H9 (cell line): ENCODE results near the gene GPX2. TPM values are rescaled to one million over a fixed set of nuclear protein-coding genes. Genes with fewer than 3 reads are reported as not detected.

ENCODE experiments used
- DNase-seq: peaks from one replicate; pipeline ENCODE4 v3.0.0-alpha.2; 2017
- H2AFZ ChIP-seq: one replicate; pipeline ENCODE4 v1.6.1; 2013; ENCODE audit warnings: mild to moderate bottlenecking, low read length, control low read depth, moderate library complexity
- H2AK5ac ChIP-seq: 2 replicates; pipeline ENCODE4 v1.6.1; 2013; ENCODE audit warnings: low read length, control low read depth, mixed read lengths; ENCODE audit not compliant: insufficient read length
- H2BK120ac ChIP-seq: one replicate; pipeline ENCODE4 v1.6.1; 2013; ENCODE audit warnings: low read depth, mild to moderate bottlenecking, low read length, control low read depth, inconsistent platforms; ENCODE audit not compliant: poor library complexity, severe bottlenecking
- H2BK12ac ChIP-seq: 2 replicates; pipeline ENCODE4 v1.6.1; 2013; ENCODE audit warnings: low read length, control low read depth, mixed read lengths, low read depth; ENCODE audit not compliant: insufficient read length
- H2BK15ac ChIP-seq: 2 replicates; pipeline ENCODE4 v1.6.1; 2013; ENCODE audit warnings: low read depth, low read length, control low read depth
- H2BK20ac ChIP-seq: one replicate; pipeline ENCODE4 v1.6.1; 2013; ENCODE audit warnings: low read depth, mild to moderate bottlenecking, low read length, control low read depth, inconsistent platforms; ENCODE audit not compliant: poor library complexity, severe bottlenecking
- H2BK5ac ChIP-seq: 2 replicates; pipeline ENCODE4 v1.6.1; 2013; ENCODE audit warnings: low read length, control low read depth, mixed read lengths; ENCODE audit not compliant: insufficient read length
- H3K14ac ChIP-seq: 2 replicates; pipeline ENCODE4 v1.6.1; 2013; ENCODE audit warnings: low read length, control low read depth; ENCODE audit not compliant: insufficient read depth
- H3K18ac ChIP-seq: 2 replicates; pipeline ENCODE4 v1.6.1; 2013; ENCODE audit warnings: low read depth, mild to moderate bottlenecking, mixed read lengths, low read length, control low read depth; ENCODE audit not compliant: insufficient read length
- H3K23ac ChIP-seq: 2 replicates; pipeline ENCODE4 v1.6.1; 2013; ENCODE audit warnings: low read length, control low read depth, mixed read lengths, low read depth; ENCODE audit not compliant: insufficient read length
- H3K23me2 ChIP-seq: 2 replicates; pipeline ENCODE4 v1.6.1; 2013; ENCODE audit warnings: low read depth, mild to moderate bottlenecking, mixed read lengths, low read length, control low read depth; ENCODE audit not compliant: insufficient read length, poor library complexity, severe bottlenecking
- H3K27ac ChIP-seq: 2 replicates; pipeline ENCODE4 v1.5.1; 2013; ENCODE audit warnings: low read length, control low read depth, mixed read lengths, low read depth; ENCODE audit not compliant: insufficient read length
- H3K27me3 ChIP-seq: 2 replicates; pipeline ENCODE4 v1.6.1; 2013; ENCODE audit warnings: low read length, control low read depth, inconsistent platforms; ENCODE audit not compliant: insufficient read depth
- H3K4ac ChIP-seq: 2 replicates; pipeline ENCODE4 v1.6.1; 2013; ENCODE audit warnings: low read depth, mild to moderate bottlenecking, control low read depth, inconsistent platforms, low read length, moderate library complexity
- H3K4me1 ChIP-seq: 2 replicates; pipeline ENCODE4 v1.6.1; 2013; ENCODE audit warnings: low read length, control low read depth, inconsistent platforms; ENCODE audit not compliant: insufficient read depth
- H3K4me2 ChIP-seq: 2 replicates; pipeline ENCODE4 v1.6.1; 2013; ENCODE audit warnings: low read length, control low read depth, mixed read lengths; ENCODE audit not compliant: insufficient read length, insufficient read depth
- H3K56ac ChIP-seq: 2 replicates; pipeline ENCODE4 v1.6.1; 2013; ENCODE audit warnings: low read depth, mild to moderate bottlenecking, mixed read lengths, low read length, control low read depth; ENCODE audit not compliant: insufficient read length
- H3K79me1 ChIP-seq: 2 replicates; pipeline ENCODE4 v1.6.1; 2013; ENCODE audit warnings: low read depth, mild to moderate bottlenecking, moderate library complexity, low read length, control low read depth, inconsistent platforms; ENCODE audit not compliant: insufficient read depth, poor library complexity, severe bottlenecking
- H3K79me2 ChIP-seq: 2 replicates; pipeline ENCODE4 v1.6.1; 2013; ENCODE audit warnings: low read length, control low read depth, inconsistent platforms; ENCODE audit not compliant: insufficient read depth
- H3K9ac ChIP-seq: 2 replicates; pipeline ENCODE4 v1.6.1; 2013; ENCODE audit warnings: low read length, control low read depth, mixed read lengths; ENCODE audit not compliant: insufficient read length; ENCODE audit errors: extremely low read depth
- H3K9me3 ChIP-seq: one replicate; pipeline ENCODE4 v1.6.1; 2013; ENCODE audit warnings: low read depth, low read length, inconsistent platforms; ENCODE audit not compliant: control insufficient read depth
- H3T11ph ChIP-seq: one replicate; pipeline ENCODE4 v1.6.1; 2013; ENCODE audit warnings: mild to moderate bottlenecking, low read length, control low read depth, inconsistent platforms
- H4K20me1 ChIP-seq: one replicate; pipeline ENCODE4 v1.6.1; 2013; ENCODE audit not compliant: control insufficient read depth, insufficient read length, insufficient read depth
- H4K5ac ChIP-seq: 2 replicates; pipeline ENCODE4 v1.6.1; 2013; ENCODE audit warnings: low read depth, mild to moderate bottlenecking, mixed read lengths, low read length, control low read depth; ENCODE audit not compliant: insufficient read length
- H4K8ac ChIP-seq: replicated peaks from 2 replicates; pipeline ENCODE4 v1.6.1; 2013; ENCODE audit warnings: low read length, control low read depth, mixed read lengths, low read depth; ENCODE audit not compliant: insufficient read length
- H4K91ac ChIP-seq: 2 replicates; pipeline ENCODE4 v1.6.1; 2013; ENCODE audit warnings: low read depth, mild to moderate bottlenecking, moderate library complexity, mixed read lengths, low read length, control low read depth; ENCODE audit not compliant: insufficient read length
- H3K27ac Mint-ChIP-seq, 3 experiments: 2 replicates in 2 of 3; 3 replicates in 1 of 3; pipeline ENCODE4 v1.8.0; 2020 to 2021; ENCODE audit warnings: mixed read lengths in 3 of 3, mild to moderate bottlenecking in 1 of 3, moderate library complexity in 1 of 3
- H3K27me3 Mint-ChIP-seq: 2 replicates; pipeline ENCODE4 v1.8.0; 2021; ENCODE audit warnings: low read depth, mild to moderate bottlenecking, moderate library complexity, mixed read lengths
- H3K36me3 Mint-ChIP-seq, 3 experiments: 2 replicates in 2 of 3; 3 replicates in 1 of 3; pipeline ENCODE4 v1.8.0; 2020 to 2021; ENCODE audit warnings: low read depth in 3 of 3, mixed read lengths in 3 of 3; ENCODE audit not compliant: insufficient read depth in 1 of 3
- H3K4me1 Mint-ChIP-seq, 2 experiments: 2 replicates each; pipeline ENCODE4 v1.8.0; 2020; ENCODE audit warnings: mixed read lengths in 2 of 2
- H3K4me3 Mint-ChIP-seq, 2 experiments: 2 replicates in 1 of 2; 3 replicates in 1 of 2; pipeline ENCODE4 v1.8.0; 2020 to 2021; ENCODE audit warnings: mild to moderate bottlenecking in 2 of 2, mixed read lengths in 2 of 2, moderate library complexity in 1 of 2
- H3K9me3 Mint-ChIP-seq, 2 experiments: 2 replicates in 1 of 2; 3 replicates in 1 of 2; pipeline ENCODE4 v1.8.0; 2020; ENCODE audit warnings: mild to moderate bottlenecking in 2 of 2, mixed read lengths in 2 of 2, moderate library complexity in 1 of 2
- whole genome bisulfite sequencing: extraction: QIAGEN DNeasy Blood & Tissue Kit; methylation state at CpG from one replicate; pipeline ENCODE4 v1.1.7; 2013; ENCODE audit warnings: missing lambda C conversion rate, low lambda C conversion rate, mixed read lengths; ENCODE audit not compliant: insufficient read length; ENCODE audit errors: extremely low coverage; 5-methylcytosine and 5-hydroxymethylcytosine counted together
- total RNA-seq: library from RNA; stranded (reverse); gene quantifications from 2 replicates; pipeline ENCODE4 v1.2.1, GENCODE V29; 2021
- TF ChIP-seq, protein P1 (sequence below): fragments of 200-600 bp; sonication (generic); conservative IDR thresholded peaks from 3 replicates; pipeline ENCODE4 v1.8.0; 2021; ENCODE audit warnings: antibody characterized with exemption, mild to moderate bottlenecking

GPX2 gene
- total RNA-seq, 1 experiment from 2014 or later: 0.79 TPM

DNA sequence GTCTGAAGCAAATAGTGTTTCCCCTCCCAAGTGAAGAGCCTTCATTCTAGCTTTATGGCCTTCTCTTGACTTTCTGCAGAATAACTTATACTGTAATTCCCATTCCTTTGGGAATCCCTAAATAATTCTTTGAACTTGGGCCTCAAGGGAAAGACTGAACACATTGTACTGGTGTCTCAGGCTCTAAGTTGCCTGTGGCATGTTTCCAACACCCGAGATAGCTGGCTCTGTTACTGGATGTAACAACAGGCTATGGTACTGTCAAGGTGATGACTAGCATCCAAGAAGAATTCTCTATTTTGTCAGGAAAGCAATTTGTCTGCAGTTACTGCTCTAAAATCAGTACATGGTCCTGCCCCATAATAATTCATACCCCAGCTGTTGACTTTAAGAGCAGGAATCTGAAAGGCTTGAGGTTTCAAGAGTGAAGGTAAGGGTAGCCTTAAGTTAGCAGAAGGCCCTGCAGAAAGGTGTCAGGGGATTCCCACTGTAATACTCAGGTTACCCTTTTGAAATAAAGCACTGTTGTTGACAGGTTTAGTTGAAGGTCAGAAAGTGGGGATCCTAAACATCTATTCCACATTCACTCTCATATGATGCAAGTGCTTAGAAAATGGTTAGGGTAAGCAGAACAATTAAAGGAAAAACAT is 5.2 kb downstream of the GPX2 start:
- H3K4me2 ChIP-seq: no peak overlapping the region
- WGBS: no CpG with 5 or more reads among the region's 1 CpG
- no peaks in the 10 kb centered on the region for H3K4me1 ChIP-seq
- no peak overlapping the region for H3K27ac ChIP-seq
- no peak overlapping the region for H2AFZ ChIP-seq
- no peaks in the 10 kb centered on the region for H3K23me2 ChIP-seq
- no peak overlapping the region for H3K23ac ChIP-seq
- H2BK5ac ChIP-seq: no peak overlapping the region
- H3K9ac ChIP-seq: no peak overlapping the region
- no peak overlapping the region for H4K8ac ChIP-seq
- no peaks in the 10 kb centered on the region for H4K20me1 ChIP-seq
- H3K9me3 ChIP-seq: no peaks in the 10 kb centered on the region
- no peaks in the 10 kb centered on the region for H3K27me3 ChIP-seq
- Mint-ChIP-seq H3K4me3 (no peak overlapping the region), H3K27ac (no peak overlapping the region; a peak in 1 of 7 replicates), H3K27me3 (no peaks in the 10 kb centered on the region), H3K9me3 (no peaks in the 10 kb centered on the region), H3K4me1 (peaks cover 1% of the 10 kb centered on the region in 2 experiments; a peak in 3 of 4 replicates), H3K36me3 (peaks cover 0 to 27% (median 19%) of the 10 kb centered on the region in 3 experiments)
- no peak overlapping the region for H3K4ac ChIP-seq
- H2BK15ac ChIP-seq: no peak overlapping the region
- no peaks in the 10 kb centered on the region for H3K79me1 ChIP-seq
- TF ChIP-seq, protein P1, sequence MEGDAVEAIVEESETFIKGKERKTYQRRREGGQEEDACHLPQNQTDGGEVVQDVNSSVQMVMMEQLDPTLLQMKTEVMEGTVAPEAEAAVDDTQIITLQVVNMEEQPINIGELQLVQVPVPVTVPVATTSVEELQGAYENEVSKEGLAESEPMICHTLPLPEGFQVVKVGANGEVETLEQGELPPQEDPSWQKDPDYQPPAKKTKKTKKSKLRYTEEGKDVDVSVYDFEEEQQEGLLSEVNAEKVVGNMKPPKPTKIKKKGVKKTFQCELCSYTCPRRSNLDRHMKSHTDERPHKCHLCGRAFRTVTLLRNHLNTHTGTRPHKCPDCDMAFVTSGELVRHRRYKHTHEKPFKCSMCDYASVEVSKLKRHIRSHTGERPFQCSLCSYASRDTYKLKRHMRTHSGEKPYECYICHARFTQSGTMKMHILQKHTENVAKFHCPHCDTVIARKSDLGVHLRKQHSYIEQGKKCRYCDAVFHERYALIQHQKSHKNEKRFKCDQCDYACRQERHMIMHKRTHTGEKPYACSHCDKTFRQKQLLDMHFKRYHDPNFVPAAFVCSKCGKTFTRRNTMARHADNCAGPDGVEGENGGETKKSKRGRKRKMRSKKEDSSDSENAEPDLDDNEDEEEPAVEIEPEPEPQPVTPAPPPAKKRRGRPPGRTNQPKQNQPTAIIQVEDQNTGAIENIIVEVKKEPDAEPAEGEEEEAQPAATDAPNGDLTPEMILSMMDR: no peak
- no peaks in the 10 kb centered on the region for H3K79me2 ChIP-seq
- no peak overlapping the region for H3K14ac ChIP-seq
- DNase-seq: no peak
- no peak overlapping the region for H4K5ac ChIP-seq
- H3K56ac ChIP-seq: no peak overlapping the region
- no peak overlapping the region for H2BK120ac ChIP-seq
- H2BK20ac ChIP-seq: no peak overlapping the region
- H2AK5ac ChIP-seq: no peak overlapping the region
- H3T11ph ChIP-seq: no peak overlapping the region
- no peak overlapping the region for H4K91ac ChIP-seq
- no peak overlapping the region for H2BK12ac ChIP-seq
- no peak overlapping the region for H3K18ac ChIP-seq
